ENCODE results near the gene STRADA.
"Not testable (repeated sequence)": the region's sequence is repeated elsewhere in the genome, so short reads cannot be mapped to it uniquely, and the experiment has no call there.

STRADA gene

GRCh38 chr17:63760771-63761539 lies 19.4 kb upstream of the STRADA start:
- no peak for DNase-seq
- intact Hi-C loops (cut with DNase I): no loop called here

- intact Hi-C loops (cut with DNase I): no loop called here
- no peak for DNase-seq
Measured at GRCh38 chr17:63758428-63758827, 16.8 kb upstream of the STRADA start.

GRCh38 chr17:63754046-63754445 lies 12.4 kb upstream of the STRADA start:
- intact Hi-C loops (cut with DNase I): no loop called here
- no peak for DNase-seq

- intact Hi-C loops (cut with DNase I): no loop called here
- DNase-seq: no peak
Measured at GRCh38 chr17:63753215-63753614, 11.6 kb upstream of the STRADA start.

- no peak for DNase-seq
- intact Hi-C loops (cut with DNase I): no loop called here
Measured at GRCh38 chr17:63752707-63753106, 11.1 kb upstream of the STRADA start.

GRCh38 chr17:63751806-63752205 lies 10.2 kb upstream of the STRADA start:
- peak in 1 of 10 donors; percentile 14 for DNase-seq
- intact Hi-C loops (cut with DNase I): no loop called here

GRCh38 chr17:63741143-63741407 lies 524 bp downstream of the STRADA start:
- intact Hi-C loops (cut with DNase I): loop anchor here (5.0 kb wide), 1 partner anchor 39 kb away; the partner anchor contains the start of gene LIMD2

GRCh38 chr17:63740464-63741142 lies 996 bp downstream of the STRADA start:
- no peak for DNase-seq
- intact Hi-C loops (cut with DNase I): loop anchor here (5.0 kb wide), 1 partner anchor 38 kb away; the partner anchor contains the start of gene LIMD2

More at GRCh38 chr17:63741143-63741407, 524 bp downstream of the STRADA start:
- DNase-seq: no peak

- no peak for DNase-seq
- intact Hi-C loops (cut with DNase I): no loop called here
Measured at GRCh38 chr17:63735691-63736090, 5.9 kb downstream of the STRADA start.

GRCh38 chr17:63722403-63722802 lies 19.2 kb downstream of the STRADA start:
- intact Hi-C loops (cut with DNase I): no loop called here
- no peak for DNase-seq

- intact Hi-C loops (cut with DNase I): not testable (repeated sequence)
Measured at GRCh38 chr17:63720194-63720593, 21.4 kb downstream of the STRADA start.

GRCh38 chr17:63718988-63719387 lies 22.6 kb downstream of the STRADA start:
- intact Hi-C loops (cut with DNase I): no loop called here
- DNase-seq: no peak

More at GRCh38 chr17:63720194-63720593, 21.4 kb downstream of the STRADA start:
- DNase-seq: peak in 1 of 10 donors; percentile 16

GRCh38 chr17:63716426-63716825 lies 25.2 kb downstream of the STRADA start:
- DNase-seq: no peak
- intact Hi-C loops (cut with DNase I): no loop called here

- peak in 2 of 10 donors; percentile 48 to 53 for DNase-seq
- intact Hi-C loops (cut with DNase I): no loop called here
Measured at GRCh38 chr17:63714550-63715277, 26.9 kb downstream of the STRADA start.

- peak in 2 of 10 donors; percentile 68 to 77 for DNase-seq
- intact Hi-C loops (cut with DNase I): no loop called here
Measured at GRCh38 chr17:63709110-63709509, 32.5 kb downstream of the STRADA start.

- DNase-seq: peak in 1 of 10 donors; percentile 62
- intact Hi-C loops (cut with DNase I): no loop called here
Measured at GRCh38 chr17:63707151-63707550, 34.4 kb downstream of the STRADA start.

GRCh38 chr17:63706336-63707082 lies 35.1 kb downstream of the STRADA start:
- intact Hi-C loops (cut with DNase I): no loop called here
- peak in 1 of 10 donors; percentile 57 for DNase-seq

GRCh38 chr17:63705657-63706056 lies 35.9 kb downstream of the STRADA start:
- DNase-seq: peak in 1 of 10 donors; percentile 71
- intact Hi-C loops (cut with DNase I): no loop called here

- intact Hi-C loops (cut with DNase I): loop anchor here (5.0 kb wide), 1 partner anchor 37 kb away; the partner anchor contains the start of gene STRADA
- DNase-seq: peak in 1 of 10 donors; percentile 27
Measured at GRCh38 chr17:63704836-63705235, 36.8 kb downstream of the STRADA start.

GRCh38 chr17:63704259-63704576 lies 37.4 kb downstream of the STRADA start:
- DNase-seq: peak in 2 of 10 donors; percentile 49 to 62
- intact Hi-C loops (cut with DNase I): loop anchor here (5.0 kb wide), 1 partner anchor 38 kb away; the partner anchor contains the start of gene STRADA

Data from posterior cingulate gyrus (tissue), 11 donors.